A673 (cell line): ENCODE measurements around the gene THSD4. TPM values are rescaled to one million over a fixed set of nuclear protein-coding genes. Genes with fewer than 3 reads are reported as not detected.

Experiments used
- BruUV-seq: library from RNA; stranded (reverse); fragments of 400-500 nt; replicated peaks from 2 replicates; lab custom pipeline; 2021; lab: Mats Ljungman, UMichigan
- CTCF ChIA-PET: fragments of 300-600 bp; sonication (Branson Sonifier 250); formaldehyde crosslinking; loops from one replicate; lab custom pipeline; 2022; ENCODE audit warnings: antibody characterized with exemption; lab: Charles Lee
- POLR2A ChIA-PET: fragments of 300-600 bp; sonication (Branson Sonifier 250); formaldehyde crosslinking; loops from one replicate; lab custom pipeline; 2022; ENCODE audit warnings: antibody characterized with exemption; ENCODE audit not compliant: low non-redundant PET; lab: Charles Lee
- DNase-seq: peaks from one replicate; pipeline ENCODE4 v3.0.0-alpha.2; 2015; ENCODE audit warnings: low spot score
- H3K27ac ChIP-seq: fragments of 200-600 bp; sonication (generic); 2 replicates; pipeline ENCODE4 v1.5.1; 2016; ENCODE audit warnings: mixed run types, low read depth, mild to moderate bottlenecking, mixed read lengths, antibody characterized with exemption, low read length; ENCODE audit not compliant: poor library complexity, severe bottlenecking
- H3K27me3 ChIP-seq: fragments of 200-600 bp; sonication (generic); replicated peaks from 2 replicates; pipeline ENCODE4 v1.6.1; 2017; ENCODE audit warnings: mixed run types, low read depth, mild to moderate bottlenecking, mixed read lengths, antibody characterized with exemption, low read length; ENCODE audit not compliant: insufficient read depth, poor library complexity
- H3K36me3 ChIP-seq: fragments of 200-600 bp; sonication (generic); 2 replicates; pipeline ENCODE4 v1.6.1; 2016; ENCODE audit warnings: mixed run types, mild to moderate bottlenecking, mixed read lengths, antibody characterized with exemption, low read length; ENCODE audit not compliant: insufficient read depth, poor library complexity, severe bottlenecking
- H3K4me1 ChIP-seq: fragments of 200-600 bp; sonication (generic); 2 replicates; pipeline ENCODE4 v1.6.1; 2017; ENCODE audit warnings: mixed run types, mild to moderate bottlenecking, mixed read lengths, antibody characterized with exemption, low read length; ENCODE audit not compliant: insufficient read depth, poor library complexity, severe bottlenecking
- H3K4me3 ChIP-seq: fragments of 200-600 bp; sonication (generic); 2 replicates; pipeline ENCODE4 v1.5.1; 2016; ENCODE audit warnings: low read depth, mixed run types, mild to moderate bottlenecking, mixed read lengths, low read length; ENCODE audit not compliant: poor library complexity, severe bottlenecking
- H3K9me3 ChIP-seq: fragments of 200-600 bp; sonication (generic); 2 replicates; pipeline ENCODE4 v1.6.1; 2016; ENCODE audit warnings: mixed run types, low read depth, mild to moderate bottlenecking, mixed read lengths, antibody characterized with exemption, low read length; ENCODE audit not compliant: poor library complexity, severe bottlenecking
- CTCF ChIP-seq: fragments of 300-800, 200-600 bp; sonication (generic); conservative IDR thresholded peaks from 2 replicates; pipeline ENCODE4 v1.5.1; 2017; ENCODE audit warnings: low read depth, mild to moderate bottlenecking, antibody characterized with exemption, low read length, moderate library complexity, mixed read lengths
- EZH2 ChIP-seq: fragments of 200-600 bp; sonication (generic); IDR thresholded peaks from 2 replicates; pipeline ENCODE4 v1.6.1; 2017; ENCODE audit warnings: borderline replicate concordance, low read depth, mild to moderate bottlenecking, mixed read lengths, antibody characterized with exemption, low read length; ENCODE audit not compliant: poor library complexity, severe bottlenecking
- intact Hi-C: fragments of 100-400 bp; cut with micrococcal nuclease; formaldehyde crosslinking; loops from one replicate; pipeline ENCODE4 v1.10.0; 2022; ENCODE audit not compliant: unreplicated experiment
- total RNA-seq: library from RNA; stranded (reverse); gene quantifications from 2 replicates; pipeline ENCODE4 v1.2.3, GENCODE V29; 2021

THSD4 gene
- total RNA-seq, 1 experiment from 2014 or later, result 2.4 TPM

- ChIA-PET CTCF (no interaction called here), POLR2A (no interaction called here)
Observed at GRCh38 chr15:71708051-71708429, 592.8 kb downstream of the THSD4 start.

GRCh38 chr15:71708741-71709140, 593.5 kb downstream of the THSD4 start:
- Histone ChIP-seq H3K4me1 (no peaks in the 10 kb centered on the region), H3K27ac (no peak overlapping the region), H3K27me3 (peaks cover 15% of the 10 kb centered on the region), H3K9me3 (no peaks in the 10 kb centered on the region), H3K36me3 (no peaks in the 10 kb centered on the region), H3K4me3 (no peak overlapping the region)
- DNase-seq, result peak; percentile 25
- TF ChIP-seq CTCF (no peak), EZH2 (no peak)
- intact Hi-C loops, result no loop called here
- POLR2A ChIA-PET, result no interaction called here
- no TSS peak for BruUV-seq
- CTCF ChIA-PET, result no interaction called here

More at GRCh38 chr15:71708051-71708429, 592.8 kb downstream of the THSD4 start:
- Histone ChIP-seq H3K4me1 (no peaks in the 10 kb centered on the region), H3K27ac (no peak overlapping the region), H3K36me3 (no peaks in the 10 kb centered on the region), H3K27me3 (peaks cover 15% of the 10 kb centered on the region), H3K4me3 (no peak overlapping the region), H3K9me3 (no peaks in the 10 kb centered on the region)
- TF ChIP-seq CTCF, result no peak
- no peak for TF ChIP-seq EZH2
- DNase-seq, result no peak
- BruUV-seq, result no TSS peak
- intact Hi-C loops, result no loop called here

- no peak for DNase-seq
- Histone ChIP-seq H3K4me3 (no peak overlapping the region), H3K36me3 (no peaks in the 10 kb centered on the region), H3K27me3 (peaks cover 15% of the 10 kb centered on the region), H3K4me1 (no peaks in the 10 kb centered on the region), H3K9me3 (no peaks in the 10 kb centered on the region), H3K27ac (no peak overlapping the region)
- TF ChIP-seq EZH2 (no peak), CTCF (no peak)
- ChIA-PET CTCF (no interaction called here), POLR2A (interaction anchor here (0.6 kb wide), 1 partner anchor 225 kb away, joined by 3 read pairs; no protein-coding TSS in a partner anchor)
- BruUV-seq, result no TSS peak
- intact Hi-C loops, result no loop called here
Observed at GRCh38 chr15:71709808-71710418, 594.6 kb downstream of the THSD4 start.
